GM19099 (cell line): ENCODE data around the gene TXLNB.

Experiments used
- POLR2A ChIP-seq: IDR thresholded peaks from 3 replicates; pipeline ENCODE4 v1.6.1; 2011; ENCODE audit warnings: low read depth; ENCODE audit not compliant: insufficient read length; ENCODE audit errors: extremely low read depth

Gene TXLNB

GRCh38 chr6:139288496-139289040 lies 3.2 kb downstream of the TXLNB start:
- no peak for TF ChIP-seq POLR2A

- no peak for TF ChIP-seq POLR2A
Observed at GRCh38 chr6:139287868-139288267, 3.9 kb downstream of the TXLNB start.

GRCh38 chr6:139285590-139285989 lies 6.2 kb downstream of the TXLNB start:
- TF ChIP-seq POLR2A, result no peak

- no peak for TF ChIP-seq POLR2A
Observed at GRCh38 chr6:139284789-139285188, 7.0 kb downstream of the TXLNB start.

GRCh38 chr6:139282684-139283083 lies 9.1 kb downstream of the TXLNB start:
- no peak for TF ChIP-seq POLR2A

GRCh38 chr6:139278190-139278589 lies 13.6 kb downstream of the TXLNB start:
- no peak for TF ChIP-seq POLR2A

- no peak for TF ChIP-seq POLR2A
Observed at GRCh38 chr6:139277587-139277986, 14.2 kb downstream of the TXLNB start.

- no peak for TF ChIP-seq POLR2A
Observed at GRCh38 chr6:139277161-139277560, 14.6 kb downstream of the TXLNB start.

- no peak for TF ChIP-seq POLR2A
Observed at GRCh38 chr6:139275279-139276055, 16.3 kb downstream of the TXLNB start.

GRCh38 chr6:139271056-139271455 lies 20.7 kb downstream of the TXLNB start:
- no peak for TF ChIP-seq POLR2A

- TF ChIP-seq POLR2A, result no peak
Observed at GRCh38 chr6:139270249-139270648, 21.5 kb downstream of the TXLNB start.

- no peak for TF ChIP-seq POLR2A
Observed at GRCh38 chr6:139265512-139266190, 26.1 kb downstream of the TXLNB start.

- no peak for TF ChIP-seq POLR2A
Observed at GRCh38 chr6:139262519-139263300, 29.1 kb downstream of the TXLNB start.

GRCh38 chr6:139257821-139258398 lies 33.9 kb downstream of the TXLNB start:
- no peak for TF ChIP-seq POLR2A

- no peak for TF ChIP-seq POLR2A
Observed at GRCh38 chr6:139257291-139257690, 34.5 kb downstream of the TXLNB start.
